ENCODE measurements around the gene FLT1. TPM values are rescaled to one million over a fixed set of nuclear protein-coding genes. Genes with fewer than 3 reads are reported as not detected.
A peak's percentile ranks its signal among the peaks of the same experiment; 100 is the strongest.

Gene FLT1
- total and polyA plus RNA-seq, 2 of the 13 experiments (the other 11 are each of a cell fraction or from before 2014, with no cell fraction given) = 0.02 TPM; not detected in 1

GRCh38 chr13:28375250-28375930, 119.5 kb downstream of the FLT1 start:
- WGBS (ENCODE audit: low lambda C conversion rate) = 24% methylated on average over 5 of the region's 5 CpGs
- in situ Hi-C loops (cut with HindIII; ENCODE audit: extremely low pct_ligation_motif_present, low pct_unique_long_range_greater_than_20kb) = no loop called here
- H3K9ac ChIP-seq (ENCODE audit: insufficient read depth, low read depth, low read length) = no peak overlapping the region
- FAIRE-seq = no peak
- TF ChIP-seq, protein P1, sequence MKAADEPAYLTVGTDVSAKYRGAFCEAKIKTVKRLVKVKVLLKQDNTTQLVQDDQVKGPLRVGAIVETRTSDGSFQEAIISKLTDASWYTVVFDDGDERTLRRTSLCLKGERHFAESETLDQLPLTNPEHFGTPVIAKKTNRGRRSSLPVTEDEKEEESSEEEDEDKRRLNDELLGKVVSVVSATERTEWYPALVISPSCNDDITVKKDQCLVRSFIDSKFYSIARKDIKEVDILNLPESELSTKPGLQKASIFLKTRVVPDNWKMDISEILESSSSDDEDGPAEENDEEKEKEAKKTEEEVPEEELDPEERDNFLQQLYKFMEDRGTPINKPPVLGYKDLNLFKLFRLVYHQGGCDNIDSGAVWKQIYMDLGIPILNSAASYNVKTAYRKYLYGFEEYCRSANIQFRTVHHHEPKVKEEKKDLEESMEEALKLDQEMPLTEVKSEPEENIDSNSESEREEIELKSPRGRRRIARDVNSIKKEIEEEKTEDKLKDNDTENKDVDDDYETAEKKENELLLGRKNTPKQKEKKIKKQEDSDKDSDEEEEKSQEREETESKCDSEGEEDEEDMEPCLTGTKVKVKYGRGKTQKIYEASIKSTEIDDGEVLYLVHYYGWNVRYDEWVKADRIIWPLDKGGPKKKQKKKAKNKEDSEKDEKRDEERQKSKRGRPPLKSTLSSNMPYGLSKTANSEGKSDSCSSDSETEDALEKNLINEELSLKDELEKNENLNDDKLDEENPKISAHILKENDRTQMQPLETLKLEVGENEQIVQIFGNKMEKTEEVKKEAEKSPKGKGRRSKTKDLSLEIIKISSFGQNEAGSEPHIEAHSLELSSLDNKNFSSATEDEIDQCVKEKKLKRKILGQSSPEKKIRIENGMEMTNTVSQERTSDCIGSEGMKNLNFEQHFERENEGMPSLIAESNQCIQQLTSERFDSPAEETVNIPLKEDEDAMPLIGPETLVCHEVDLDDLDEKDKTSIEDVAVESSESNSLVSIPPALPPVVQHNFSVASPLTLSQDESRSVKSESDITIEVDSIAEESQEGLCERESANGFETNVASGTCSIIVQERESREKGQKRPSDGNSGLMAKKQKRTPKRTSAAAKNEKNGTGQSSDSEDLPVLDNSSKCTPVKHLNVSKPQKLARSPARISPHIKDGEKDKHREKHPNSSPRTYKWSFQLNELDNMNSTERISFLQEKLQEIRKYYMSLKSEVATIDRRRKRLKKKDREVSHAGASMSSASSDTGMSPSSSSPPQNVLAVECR (CRISPR knock-in tag; IDR thresholded peaks at IDR 0.05; ENCODE audit: borderline replicate concordance) = no peak
- TF ChIP-seq CHD4 (IDR thresholded peaks at IDR 0.05; ENCODE audit: borderline replicate concordance, low read length) = no peak
- no peak for TF ChIP-seq ZNF674 (CRISPR knock-in tag; IDR thresholded peaks at IDR 0.05; ENCODE audit: low read depth)
- no peak overlapping the region for H3K4me3 ChIP-seq (replicated peaks in 1 of 3; ENCODE audit: insufficient read depth in 1 of 3, low read depth in 2 of 3, low read length in 3 of 3)
- no TSS peak for BruUV-seq (replicated peaks)
- H3K4me2 ChIP-seq (ENCODE audit: low read depth, low read length) = no peak overlapping the region
- H3K9me3 ChIP-seq (ENCODE audit: low read length) = no peaks in the 10 kb centered on the region
- DNase-seq (ENCODE audit: low spot score) = no peak
- no peaks in the 10 kb centered on the region for H3K27me3 ChIP-seq (ENCODE audit: control insufficient read depth in 1 of 2, insufficient read depth in 2 of 2, low read length in 2 of 2)
- no peak overlapping the region for H3K27ac ChIP-seq (ENCODE audit: extremely low read length, insufficient read depth, low read length)
- H3K4me1 ChIP-seq (ENCODE audit: insufficient read depth, low read length) = peaks cover 18% of the 10 kb centered on the region
- H2AFZ ChIP-seq (ENCODE audit: low read length) = no peak overlapping the region
- no peaks in the 10 kb centered on the region for H3K36me3 ChIP-seq (replicated peaks in 1 of 2; ENCODE audit: control insufficient read depth in 1 of 2, insufficient read depth in 2 of 2, low read length in 2 of 2)
- intact Hi-C loops (cut with micrococcal nuclease; ENCODE audit: unreplicated experiment) = no loop called here
- ChIA-PET POLR2A (no interaction called here), CTCF (ENCODE audit: low intra/inter-chr PET ratio, low total read pairs) (no interaction called here)
- no peaks in the 10 kb centered on the region for H3K79me2 ChIP-seq (ENCODE audit: insufficient read depth, low read length)
- peak; percentile 62; the same call in 1 of the 3 replicates for ATAC-seq
- no peaks in the 10 kb centered on the region for H4K20me1 ChIP-seq (ENCODE audit: insufficient read depth, low read length)
